SJCRH30 (cell line): ENCODE data around the gene AP3B1. TPM values are rescaled to one million over a fixed set of nuclear protein-coding genes. Genes with fewer than 3 reads are reported as not detected.

Source experiments
- DNase-seq, 2 experiments: peaks; one replicate each; pipeline ENCODE4 v3.0.0-alpha.2; 2015 to 2020
- H3K27ac ChIP-seq: fragments of 250-450 bp; sonication (Bioruptor Pico); 2 replicates; pipeline ENCODE4 v1.5.1; 2020; ENCODE audit warnings: mild to moderate bottlenecking, moderate library complexity
- H3K27me3 ChIP-seq: fragments of 250-450 bp; sonication (Bioruptor Pico); 2 replicates; pipeline ENCODE4 v1.5.1; 2020; ENCODE audit warnings: mild to moderate bottlenecking, moderate library complexity
- H3K36me3 ChIP-seq: fragments of 250-450 bp; sonication (Bioruptor Pico); 2 replicates; pipeline ENCODE4 v1.5.1; 2020; ENCODE audit warnings: mild to moderate bottlenecking, moderate library complexity
- H3K4me1 ChIP-seq: fragments of 250-450 bp; sonication (Bioruptor Pico); 2 replicates; pipeline ENCODE4 v1.5.1; 2020; ENCODE audit warnings: mild to moderate bottlenecking, moderate library complexity
- H3K4me3 ChIP-seq: fragments of 250-450 bp; sonication (Bioruptor Pico); 2 replicates; pipeline ENCODE4 v1.5.1; 2020; ENCODE audit warnings: mild to moderate bottlenecking, moderate library complexity
- H3K9me3 ChIP-seq: fragments of 250-450 bp; sonication (Bioruptor Pico); replicated peaks from 2 replicates; pipeline ENCODE4 v1.5.1; 2020; ENCODE audit warnings: mild to moderate bottlenecking, moderate library complexity
- total RNA-seq: library from RNA; depleted of rRNA; stranded (reverse); fragments of >200 nt; shearing (Covaris generic); gene quantifications from 2 replicates; pipeline ENCODE4 v1.2.3, GENCODE V29; 2014

AP3B1 gene
- total RNA-seq, 1 experiment from 2014 or later = 93.0 TPM

DNA sequence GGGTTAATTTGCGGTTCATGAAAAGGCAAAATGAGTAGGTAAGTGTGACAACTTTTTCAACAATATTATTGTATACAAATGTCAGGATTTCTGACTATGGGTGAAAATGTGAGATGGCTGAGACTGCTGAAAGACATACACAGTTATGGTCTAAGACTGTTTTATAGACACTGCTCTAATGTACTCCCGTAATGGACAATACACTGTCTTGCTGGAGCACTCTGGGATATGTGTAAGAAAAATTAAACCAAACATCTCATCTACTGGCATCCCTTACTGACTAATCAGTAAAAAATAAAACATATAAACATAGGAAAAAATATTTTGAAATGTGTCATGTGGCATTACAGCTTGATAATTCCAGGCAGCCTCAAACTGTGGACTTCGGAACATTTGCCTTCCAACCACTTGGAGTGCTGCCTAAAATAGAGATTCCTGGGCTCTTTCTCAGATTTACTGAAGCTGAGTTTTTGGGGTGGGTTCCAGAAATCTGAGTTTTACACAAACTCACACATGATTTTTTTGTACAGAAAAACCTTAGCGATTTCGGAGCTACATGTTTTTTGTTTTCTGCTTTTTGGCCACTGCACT lies 284.5 kb downstream of the AP3B1 start:
- Histone ChIP-seq H3K4me3 (no peak overlapping the region), H3K36me3 (peaks cover 9% of the 10 kb centered on the region), H3K4me1 (peaks cover 11% of the 10 kb centered on the region), H3K27me3 (no peaks in the 10 kb centered on the region), H3K27ac (no peak overlapping the region), H3K9me3 (no peaks in the 10 kb centered on the region)
- DNase-seq = no peak

GRCh38 chr5:78008356-78008967 lies 286.0 kb downstream of the AP3B1 start:
- H3K27me3 ChIP-seq = no peaks in the 10 kb centered on the region
- no peak overlapping the region for H3K4me3 ChIP-seq
- DNase-seq = peak; percentile 53 to 84
- H3K27ac ChIP-seq = no peak overlapping the region
- H3K36me3 ChIP-seq = peaks cover 8% of the 10 kb centered on the region; the same call in 1 of the 2 replicates
- H3K4me1 ChIP-seq = peaks cover 27% of the 10 kb centered on the region
- H3K9me3 ChIP-seq = no peaks in the 10 kb centered on the region

DNA sequence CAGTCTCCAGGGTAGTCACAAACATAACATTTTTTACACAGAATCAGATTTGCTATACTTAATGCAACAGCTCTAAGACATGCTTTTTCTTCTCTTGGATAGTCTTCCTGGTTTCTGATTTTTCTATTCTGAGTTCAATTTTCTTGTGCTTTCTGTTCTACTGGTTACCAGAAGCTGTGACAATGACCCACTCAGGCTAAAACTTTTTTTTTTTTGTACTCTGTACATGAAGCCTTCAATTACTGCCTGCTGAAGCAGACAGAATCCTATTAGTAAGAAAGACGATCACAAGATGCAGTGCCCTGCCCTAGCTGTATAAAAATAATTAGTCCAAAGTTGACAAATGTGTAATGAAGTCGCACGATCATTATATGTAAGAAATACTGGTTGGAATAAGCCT lies 287.3 kb downstream of the AP3B1 start:
- H3K27me3 ChIP-seq = no peaks in the 10 kb centered on the region
- no peak overlapping the region for H3K27ac ChIP-seq
- no peak overlapping the region for H3K4me3 ChIP-seq
- no peaks in the 10 kb centered on the region for H3K9me3 ChIP-seq
- peaks cover 39% of the 10 kb centered on the region for H3K4me1 ChIP-seq
- no peak for DNase-seq
- peaks cover 5% of the 10 kb centered on the region; the same call in 1 of the 2 replicates for H3K36me3 ChIP-seq

GRCh38 chr5:78006449-78006848 lies 288.0 kb downstream of the AP3B1 start:
- Histone ChIP-seq H3K27me3 (no peaks in the 10 kb centered on the region), H3K36me3 (peaks cover 5% of the 10 kb centered on the region; the same call in 1 of the 2 replicates), H3K27ac (no peak overlapping the region), H3K9me3 (no peaks in the 10 kb centered on the region), H3K4me3 (no peak overlapping the region), H3K4me1 (peaks cover 41% of the 10 kb centered on the region)
- no peak for DNase-seq

DNA sequence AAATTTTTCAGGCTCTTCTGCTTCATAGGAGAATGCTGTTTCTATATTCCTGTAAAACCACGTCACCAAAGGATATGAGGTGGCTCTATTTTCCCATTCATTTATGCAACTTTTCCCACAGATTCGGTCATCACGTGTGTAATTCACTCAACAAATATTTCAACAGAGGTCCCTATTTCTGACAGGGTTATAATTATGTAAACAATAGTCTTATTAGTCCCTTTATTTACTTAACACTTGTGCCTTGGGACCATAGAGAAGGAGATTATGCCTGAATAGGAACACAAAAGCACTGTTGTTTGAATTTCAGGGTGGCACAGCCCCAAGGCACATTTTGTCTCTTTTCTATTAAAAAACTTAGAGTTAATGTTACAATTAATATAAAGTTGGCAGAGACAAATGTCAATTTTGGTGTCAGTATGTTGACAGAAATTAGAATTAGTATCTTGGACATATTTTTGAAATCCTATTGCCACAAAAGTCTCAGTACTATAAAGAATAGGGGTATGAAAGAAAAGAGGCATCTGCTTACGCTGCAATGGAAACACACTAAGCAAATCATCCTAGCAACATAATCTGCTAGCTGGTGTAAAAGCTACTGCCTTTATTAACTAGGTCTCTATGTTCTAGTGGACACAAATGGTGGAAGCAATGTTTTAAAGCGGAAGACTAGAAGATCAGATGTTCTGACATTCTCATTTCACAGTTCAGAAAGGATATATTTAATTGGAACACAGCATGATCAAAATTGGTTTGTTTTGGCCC lies 289.3 kb downstream of the AP3B1 start:
- peaks cover 41% of the 10 kb centered on the region for H3K4me1 ChIP-seq
- no peak overlapping the region for H3K4me3 ChIP-seq
- H3K27me3 ChIP-seq = no peaks in the 10 kb centered on the region
- peaks cover 5% of the 10 kb centered on the region; the same call in 1 of the 2 replicates for H3K36me3 ChIP-seq
- H3K27ac ChIP-seq = peak overlapping the region; percentile 90
- DNase-seq = peak; percentile 55 to 93
- no peaks in the 10 kb centered on the region for H3K9me3 ChIP-seq

DNA sequence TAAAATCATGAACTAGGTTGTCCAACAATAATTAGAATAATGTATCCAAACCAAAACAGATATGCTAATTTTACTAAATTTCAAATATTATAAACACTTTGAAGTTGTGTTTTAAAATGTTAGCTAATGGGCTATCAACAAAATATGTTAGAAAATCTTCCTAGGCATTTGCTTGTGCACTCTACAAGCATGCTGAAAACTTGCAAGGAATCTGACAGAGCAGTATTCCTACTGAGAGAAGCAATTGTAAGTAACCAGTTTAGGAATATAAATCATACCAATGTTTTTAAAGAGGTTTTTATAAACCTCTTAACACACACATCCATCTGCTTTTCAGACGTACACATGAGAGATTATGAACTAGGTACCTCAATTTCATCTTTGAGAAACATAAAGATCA lies 289.9 kb downstream of the AP3B1 start:
- no peak for DNase-seq
- peaks cover 5% of the 10 kb centered on the region; the same call in 1 of the 2 replicates for H3K36me3 ChIP-seq
- H3K27me3 ChIP-seq = no peaks in the 10 kb centered on the region
- H3K4me3 ChIP-seq = no peak overlapping the region; the same call in 1 of the 2 replicates
- peaks cover 41% of the 10 kb centered on the region for H3K4me1 ChIP-seq
- H3K27ac ChIP-seq = peak overlapping the region; percentile 90
- no peaks in the 10 kb centered on the region for H3K9me3 ChIP-seq

GRCh38 chr5:78003919-78004318 lies 290.6 kb downstream of the AP3B1 start:
- H3K4me1 ChIP-seq = peaks cover 41% of the 10 kb centered on the region
- H3K27ac ChIP-seq = peak overlapping the region; percentile 90
- DNase-seq = peak; percentile 43 to 67
- peaks cover 5% of the 10 kb centered on the region; the same call in 1 of the 2 replicates for H3K36me3 ChIP-seq
- no peaks in the 10 kb centered on the region for H3K27me3 ChIP-seq
- no peaks in the 10 kb centered on the region for H3K9me3 ChIP-seq
- no peak overlapping the region for H3K4me3 ChIP-seq

GRCh38 chr5:78003450-78003849 lies 291.0 kb downstream of the AP3B1 start:
- peaks cover 3% of the 10 kb centered on the region; the same call in 1 of the 2 replicates for H3K36me3 ChIP-seq
- H3K4me1 ChIP-seq = peaks cover 43% of the 10 kb centered on the region
- H3K4me3 ChIP-seq = no peak overlapping the region
- no peak for DNase-seq
- no peaks in the 10 kb centered on the region for H3K9me3 ChIP-seq
- H3K27ac ChIP-seq = peak overlapping the region; percentile 90
- H3K27me3 ChIP-seq = no peaks in the 10 kb centered on the region

DNA sequence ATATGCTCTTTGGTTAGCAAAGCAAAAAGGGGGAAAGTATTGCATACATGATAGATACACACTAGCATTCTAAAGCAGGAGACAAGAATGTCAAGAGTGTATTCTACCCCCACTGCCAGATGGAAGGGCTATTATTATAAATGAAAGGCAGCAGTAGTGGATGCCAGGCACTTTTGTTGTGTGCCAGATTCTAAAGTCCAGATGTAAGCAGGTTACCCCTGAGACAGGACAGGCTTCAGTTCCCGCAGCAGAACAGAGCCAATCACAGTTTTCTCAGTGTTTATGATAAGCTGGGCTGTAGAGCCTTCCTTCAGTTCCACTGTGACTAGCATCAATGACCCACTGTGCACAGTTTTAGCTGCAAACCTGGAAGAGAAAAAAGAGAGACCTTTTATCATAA lies 291.8 kb downstream of the AP3B1 start:
- H3K36me3 ChIP-seq = peaks cover 3% of the 10 kb centered on the region; the same call in 1 of the 2 replicates
- H3K27me3 ChIP-seq = no peaks in the 10 kb centered on the region
- DNase-seq = no peak
- no peak overlapping the region; the same call in 1 of the 2 replicates for H3K27ac ChIP-seq
- H3K4me1 ChIP-seq = peaks cover 47% of the 10 kb centered on the region
- no peaks in the 10 kb centered on the region for H3K9me3 ChIP-seq
- no peak overlapping the region for H3K4me3 ChIP-seq

DNA sequence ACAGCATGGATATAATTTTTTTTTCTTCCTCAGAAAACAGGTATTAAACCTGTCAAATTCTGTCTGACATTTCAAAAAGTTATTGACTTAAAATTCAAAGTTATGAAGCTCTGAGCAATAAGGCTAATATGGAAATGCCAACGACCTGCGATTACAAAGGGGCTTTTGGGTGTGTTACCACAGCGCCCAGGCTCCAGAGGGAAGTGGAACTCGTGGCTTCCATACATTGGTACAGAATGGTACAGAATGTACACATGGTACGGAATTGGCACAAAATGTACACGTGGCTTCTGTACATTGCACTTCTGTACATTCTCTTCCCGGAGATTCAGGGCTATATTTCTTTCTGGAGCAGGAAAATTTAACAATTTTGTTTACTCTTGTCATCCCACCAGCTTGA lies 293.3 kb downstream of the AP3B1 start:
- no peak overlapping the region for H3K4me3 ChIP-seq
- H3K27me3 ChIP-seq = no peaks in the 10 kb centered on the region
- no peak overlapping the region for H3K27ac ChIP-seq
- no peak for DNase-seq
- no peaks in the 10 kb centered on the region for H3K9me3 ChIP-seq
- H3K4me1 ChIP-seq = peaks cover 60% of the 10 kb centered on the region
- H3K36me3 ChIP-seq = no peaks in the 10 kb centered on the region

GRCh38 chr5:78000191-78000590 lies 294.3 kb downstream of the AP3B1 start:
- Histone ChIP-seq H3K27ac (no peak overlapping the region), H3K36me3 (no peaks in the 10 kb centered on the region), H3K9me3 (no peaks in the 10 kb centered on the region), H3K4me3 (no peak overlapping the region), H3K27me3 (no peaks in the 10 kb centered on the region), H3K4me1 (peaks cover 58% of the 10 kb centered on the region)
- DNase-seq = no peak

- Histone ChIP-seq H3K36me3 (no peaks in the 10 kb centered on the region), H3K27me3 (no peaks in the 10 kb centered on the region), H3K4me3 (no peak overlapping the region), H3K27ac (no peak overlapping the region), H3K9me3 (no peaks in the 10 kb centered on the region), H3K4me1 (peaks cover 58% of the 10 kb centered on the region)
- DNase-seq = no peak
These were observed 295.1 kb downstream of the AP3B1 start for GRCh38 chr5:77999399-77999798.

DNA sequence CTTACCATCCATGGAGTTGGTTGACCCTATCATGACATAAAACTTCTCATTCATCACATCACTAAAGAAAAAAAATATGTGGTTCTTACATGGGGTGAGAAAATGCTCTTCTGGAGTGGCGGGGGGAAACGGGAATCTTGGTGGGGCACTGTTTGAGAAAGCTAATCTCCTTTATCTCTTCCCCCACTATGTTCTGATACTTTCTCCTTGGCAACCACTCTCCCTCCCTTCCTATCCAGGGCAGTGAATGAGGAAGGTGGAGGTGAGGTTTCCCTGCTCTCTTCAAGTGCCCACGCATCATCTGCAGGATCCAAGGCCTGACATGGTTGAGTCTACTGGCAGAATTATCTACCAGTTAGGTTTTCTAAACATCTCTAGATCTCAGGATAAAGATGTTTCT lies 297.6 kb downstream of the AP3B1 start:
- peak overlapping the region; percentile 98 for H3K27ac ChIP-seq
- no peaks in the 10 kb centered on the region for H3K36me3 ChIP-seq
- H3K27me3 ChIP-seq = no peaks in the 10 kb centered on the region
- peak in 1 of 2 experiments; percentile 41 for DNase-seq
- peaks cover 54% of the 10 kb centered on the region for H3K4me1 ChIP-seq
- H3K4me3 ChIP-seq = no peak overlapping the region
- H3K9me3 ChIP-seq = no peaks in the 10 kb centered on the region

DNA sequence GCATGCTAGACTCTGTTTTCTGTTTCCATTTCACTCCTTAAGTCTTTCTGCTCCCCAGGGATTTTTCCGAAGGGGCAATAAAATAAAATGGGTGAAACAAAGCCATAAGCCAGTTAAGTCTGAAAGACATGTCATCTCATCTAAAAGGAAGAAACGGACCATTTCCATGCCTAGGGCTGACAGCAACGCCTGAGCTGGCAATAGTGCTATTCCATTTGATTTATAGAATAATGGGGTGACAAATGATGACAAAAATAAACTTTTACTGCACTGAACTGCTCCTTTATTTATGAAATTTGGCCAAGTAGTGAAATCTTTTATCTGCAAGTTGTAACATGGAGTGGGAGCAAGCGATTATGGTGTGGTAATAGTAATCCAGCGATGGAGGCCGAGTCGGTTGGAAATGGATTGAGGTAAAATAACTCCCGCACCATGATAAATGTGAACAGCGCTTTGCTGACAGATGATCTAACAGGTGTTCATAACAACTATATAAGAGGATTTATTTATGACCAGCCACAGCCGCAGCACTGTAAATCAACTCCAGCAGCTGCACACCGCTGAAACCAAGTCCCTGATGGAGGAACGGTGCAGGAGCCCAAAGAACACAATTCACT lies 298.6 kb downstream of the AP3B1 start:
- peaks cover 65% of the 10 kb centered on the region for H3K4me1 ChIP-seq
- H3K4me3 ChIP-seq = no peak overlapping the region
- no peaks in the 10 kb centered on the region for H3K36me3 ChIP-seq
- no peaks in the 10 kb centered on the region for H3K9me3 ChIP-seq
- peak; percentile 91 to 97 for DNase-seq
- no peaks in the 10 kb centered on the region for H3K27me3 ChIP-seq
- H3K27ac ChIP-seq = peak overlapping the region; percentile 98

DNA sequence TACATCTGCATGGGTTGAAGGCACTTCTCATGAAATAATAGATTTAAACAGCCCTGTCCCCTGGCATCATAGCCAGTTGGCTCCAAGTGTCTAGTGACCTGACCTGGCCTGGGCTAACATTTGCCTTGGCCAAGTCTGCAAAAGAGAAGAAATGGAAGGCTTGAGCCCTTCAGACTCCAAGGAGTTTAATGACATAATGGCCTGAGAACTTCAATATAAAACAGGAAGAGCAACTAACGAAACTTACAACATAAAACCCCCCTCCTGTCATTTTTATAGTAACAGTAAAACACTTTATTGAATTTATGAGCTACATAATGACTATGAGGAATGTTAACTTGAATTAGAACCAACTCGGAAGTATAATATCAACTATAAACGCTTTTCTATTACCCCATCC lies 299.6 kb downstream of the AP3B1 start:
- Histone ChIP-seq H3K27ac (peak overlapping the region; percentile 98), H3K4me3 (no peak overlapping the region), H3K27me3 (no peaks in the 10 kb centered on the region), H3K36me3 (no peaks in the 10 kb centered on the region), H3K4me1 (peaks cover 74% of the 10 kb centered on the region), H3K9me3 (no peaks in the 10 kb centered on the region)
- DNase-seq = peak in 1 of 2 experiments; percentile 38
